ENCODE results near the gene CAMK2B.

CAMK2B gene

GRCh38 chr7:44229546-44230105 is 95.8 kb downstream of the CAMK2B start:
- Histone ChIP-seq H3K27ac (ENCODE audit: low read length) (no peak overlapping the region), H3K27me3 (ENCODE audit: control insufficient read depth, insufficient read depth, low read length) (no peaks in the 10 kb centered on the region), H3K9me3 (ENCODE audit: control insufficient read depth, insufficient read depth, low read length) (no peaks in the 10 kb centered on the region), H3K36me3 (ENCODE audit: control insufficient read depth, insufficient read depth, low read length) (no peaks in the 10 kb centered on the region), H3K4me1 (ENCODE audit: control insufficient read depth, insufficient read depth, low read length) (no peaks in the 10 kb centered on the region; the same call in 1 of the 2 replicates), H3K4me3 (ENCODE audit: low read length) (no peak overlapping the region)
- WGBS (ENCODE audit: insufficient coverage, insufficient read length): no CpG with 5 or more reads among the region's 11 CpGs
- no peak for DNase-seq (ENCODE audit: low read depth, low spot score)

GRCh38 chr7:44228571-44229350 is 96.6 kb downstream of the CAMK2B start:
- no peak for DNase-seq (ENCODE audit: low read depth, low spot score)
- Histone ChIP-seq H3K27ac (ENCODE audit: low read length) (no peak overlapping the region), H3K4me3 (ENCODE audit: low read length) (no peak overlapping the region), H3K4me1 (ENCODE audit: control insufficient read depth, insufficient read depth, low read length) (no peaks in the 10 kb centered on the region), H3K27me3 (ENCODE audit: control insufficient read depth, insufficient read depth, low read length) (no peaks in the 10 kb centered on the region), H3K36me3 (ENCODE audit: control insufficient read depth, insufficient read depth, low read length) (no peaks in the 10 kb centered on the region), H3K9me3 (ENCODE audit: control insufficient read depth, insufficient read depth, low read length) (no peaks in the 10 kb centered on the region)
- WGBS (ENCODE audit: insufficient coverage, insufficient read length): no CpG with 5 or more reads among the region's 29 CpGs

- no peak for DNase-seq (ENCODE audit: low read depth, low spot score)
- Histone ChIP-seq H3K4me3 (ENCODE audit: low read length) (no peak overlapping the region), H3K9me3 (ENCODE audit: control insufficient read depth, insufficient read depth, low read length) (no peaks in the 10 kb centered on the region), H3K4me1 (ENCODE audit: control insufficient read depth, insufficient read depth, low read length) (no peaks in the 10 kb centered on the region), H3K27me3 (ENCODE audit: control insufficient read depth, insufficient read depth, low read length) (no peaks in the 10 kb centered on the region), H3K27ac (ENCODE audit: low read length) (no peak overlapping the region), H3K36me3 (ENCODE audit: control insufficient read depth, insufficient read depth, low read length) (no peaks in the 10 kb centered on the region)
- no CpG with 5 or more reads among the region's 14 CpGs for WGBS (ENCODE audit: insufficient coverage, insufficient read length)
Observed at GRCh38 chr7:44227911-44228310, 97.5 kb downstream of the CAMK2B start.

- Histone ChIP-seq H3K9me3 (ENCODE audit: control insufficient read depth, insufficient read depth, low read length) (no peaks in the 10 kb centered on the region), H3K36me3 (ENCODE audit: control insufficient read depth, insufficient read depth, low read length) (no peaks in the 10 kb centered on the region), H3K27me3 (ENCODE audit: control insufficient read depth, insufficient read depth, low read length) (no peaks in the 10 kb centered on the region), H3K4me3 (ENCODE audit: low read length) (no peak overlapping the region), H3K27ac (ENCODE audit: low read length) (no peak overlapping the region), H3K4me1 (ENCODE audit: control insufficient read depth, insufficient read depth, low read length) (0 out of 2 replicates have a peak, but pooled peaks cover under 1% of the 10 kb centered on the region)
- DNase-seq (ENCODE audit: low read depth, low spot score): no peak
- no CpG with 5 or more reads among the region's 17 CpGs for WGBS (ENCODE audit: insufficient coverage, insufficient read length)
Observed at GRCh38 chr7:44226396-44226753, 99.0 kb downstream of the CAMK2B start.

GRCh38 chr7:44225566-44226395 is 99.6 kb downstream of the CAMK2B start:
- H3K27ac ChIP-seq (ENCODE audit: low read length): no peak overlapping the region
- 0 out of 2 replicates have a peak, but pooled peaks cover 4% of the 10 kb centered on the region for H3K4me1 ChIP-seq (ENCODE audit: control insufficient read depth, insufficient read depth, low read length)
- WGBS (ENCODE audit: insufficient coverage, insufficient read length): no CpG with 5 or more reads among the region's 26 CpGs
- no peaks in the 10 kb centered on the region for H3K36me3 ChIP-seq (ENCODE audit: control insufficient read depth, insufficient read depth, low read length)
- H3K9me3 ChIP-seq (ENCODE audit: control insufficient read depth, insufficient read depth, low read length): no peaks in the 10 kb centered on the region
- H3K4me3 ChIP-seq (ENCODE audit: low read length): no peak overlapping the region
- no peak for DNase-seq (ENCODE audit: low read depth, low spot score)
- no peaks in the 10 kb centered on the region for H3K27me3 ChIP-seq (ENCODE audit: control insufficient read depth, insufficient read depth, low read length)

- Histone ChIP-seq H3K36me3 (ENCODE audit: control insufficient read depth, insufficient read depth, low read length) (no peaks in the 10 kb centered on the region), H3K27me3 (ENCODE audit: control insufficient read depth, insufficient read depth, low read length) (no peaks in the 10 kb centered on the region), H3K4me3 (ENCODE audit: low read length) (no peak overlapping the region), H3K4me1 (ENCODE audit: control insufficient read depth, insufficient read depth, low read length) (0 out of 2 replicates have a peak, but pooled peaks cover 4% of the 10 kb centered on the region), H3K27ac (ENCODE audit: low read length) (no peak overlapping the region), H3K9me3 (ENCODE audit: control insufficient read depth, insufficient read depth, low read length) (no peaks in the 10 kb centered on the region)
- WGBS (ENCODE audit: insufficient coverage, insufficient read length): no CpG with 5 or more reads among the region's 10 CpGs
- no peak for DNase-seq (ENCODE audit: low read depth, low spot score)
Observed at GRCh38 chr7:44224974-44225565, 100.3 kb downstream of the CAMK2B start.

- H3K27me3 ChIP-seq (ENCODE audit: control insufficient read depth, insufficient read depth, low read length): no peaks in the 10 kb centered on the region
- 0 out of 2 replicates have a peak, but pooled peaks cover 4% of the 10 kb centered on the region for H3K4me1 ChIP-seq (ENCODE audit: control insufficient read depth, insufficient read depth, low read length)
- 100% methylated on average over 1 of the region's 18 CpGs for WGBS (ENCODE audit: insufficient coverage, insufficient read length)
- no peaks in the 10 kb centered on the region for H3K9me3 ChIP-seq (ENCODE audit: control insufficient read depth, insufficient read depth, low read length)
- no peak overlapping the region for H3K4me3 ChIP-seq (ENCODE audit: low read length)
- no peak overlapping the region for H3K27ac ChIP-seq (ENCODE audit: low read length)
- H3K36me3 ChIP-seq (ENCODE audit: control insufficient read depth, insufficient read depth, low read length): no peaks in the 10 kb centered on the region
- no peak for DNase-seq (ENCODE audit: low read depth, low spot score)
Observed at GRCh38 chr7:44224080-44224973, 101.1 kb downstream of the CAMK2B start.

GRCh38 chr7:44223362-44224079 is 101.9 kb downstream of the CAMK2B start:
- no CpG with 5 or more reads among the region's 5 CpGs for WGBS (ENCODE audit: insufficient coverage, insufficient read length)
- H3K27ac ChIP-seq (ENCODE audit: low read length): no peak overlapping the region
- H3K9me3 ChIP-seq (ENCODE audit: control insufficient read depth, insufficient read depth, low read length): no peaks in the 10 kb centered on the region
- H3K4me1 ChIP-seq (ENCODE audit: control insufficient read depth, insufficient read depth, low read length): peaks cover 5% of the 10 kb centered on the region; the same call in 1 of the 2 replicates
- no peak overlapping the region for H3K4me3 ChIP-seq (ENCODE audit: low read length)
- H3K27me3 ChIP-seq (ENCODE audit: control insufficient read depth, insufficient read depth, low read length): no peaks in the 10 kb centered on the region
- no peak for DNase-seq (ENCODE audit: low read depth, low spot score)
- no peaks in the 10 kb centered on the region for H3K36me3 ChIP-seq (ENCODE audit: control insufficient read depth, insufficient read depth, low read length)

GRCh38 chr7:44222776-44223261 is 102.6 kb downstream of the CAMK2B start:
- H3K27me3 ChIP-seq (ENCODE audit: control insufficient read depth, insufficient read depth, low read length): no peaks in the 10 kb centered on the region
- DNase-seq (ENCODE audit: low read depth, low spot score): no peak
- no peaks in the 10 kb centered on the region for H3K9me3 ChIP-seq (ENCODE audit: control insufficient read depth, insufficient read depth, low read length)
- no peak overlapping the region for H3K27ac ChIP-seq (ENCODE audit: low read length)
- no peak overlapping the region for H3K4me3 ChIP-seq (ENCODE audit: low read length)
- peaks cover 9% of the 10 kb centered on the region for H3K4me1 ChIP-seq (ENCODE audit: control insufficient read depth, insufficient read depth, low read length)
- no CpG with 5 or more reads among the region's 11 CpGs for WGBS (ENCODE audit: insufficient coverage, insufficient read length)
- no peaks in the 10 kb centered on the region for H3K36me3 ChIP-seq (ENCODE audit: control insufficient read depth, insufficient read depth, low read length)

Measured in iPS DF 6.9 (cell line).